Loucy (cell line): ENCODE data around the gene TRPM2.

ENCODE experiments used
- EZH2phosphoT487 ChIP-seq: fragments of 200-600 bp; IDR thresholded peaks from 2 replicates; pipeline ENCODE4 v1.6.1; 2018; ENCODE audit warnings: antibody characterized with exemption, mild to moderate bottlenecking, moderate library complexity, borderline replicate concordance
- TF ChIP-seq, protein P1 (sequence below): fragments of 200-600 bp; sonication (generic); conservative IDR thresholded peaks from 2 replicates; pipeline ENCODE4 v1.5.1; 2014; ENCODE audit warnings: mild to moderate bottlenecking, antibody characterized with exemption, low read length

DNA sequence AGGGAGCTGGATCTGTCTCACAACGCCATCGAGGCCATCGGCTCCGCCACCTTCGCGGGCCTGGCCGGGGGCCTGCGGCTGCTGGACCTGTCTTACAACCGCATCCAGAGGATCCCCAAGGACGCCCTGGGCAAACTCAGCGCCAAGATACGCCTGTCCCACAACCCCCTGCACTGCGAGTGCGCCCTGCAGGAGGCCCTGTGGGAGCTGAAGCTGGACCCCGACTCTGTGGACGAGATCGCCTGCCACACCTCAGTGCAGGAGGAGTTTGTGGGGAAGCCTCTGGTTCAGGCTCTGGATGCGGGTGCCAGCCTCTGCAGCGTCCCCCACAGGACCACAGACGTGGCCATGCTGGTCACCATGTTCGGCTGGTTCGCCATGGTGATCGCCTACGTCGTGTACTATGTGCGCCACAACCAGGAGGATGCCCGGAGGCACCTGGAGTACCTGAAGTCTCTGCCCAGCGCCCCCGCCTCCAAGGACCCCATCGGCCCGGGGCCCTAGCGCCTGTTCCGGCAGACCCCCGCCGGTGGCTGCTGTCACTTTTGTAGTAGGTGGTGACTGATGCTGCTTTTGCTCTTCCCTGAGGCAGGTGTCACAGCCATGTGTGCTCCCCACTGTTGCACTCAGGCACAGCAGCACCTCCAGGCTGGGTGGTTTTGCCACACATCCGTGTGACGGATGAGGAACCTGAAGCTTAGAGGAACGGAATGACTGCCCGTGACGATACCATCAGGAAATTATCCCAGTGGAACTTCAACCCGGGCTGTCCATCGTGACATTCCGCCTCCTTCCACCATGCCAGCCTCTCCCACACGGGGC, 103.7 kb downstream of the TRPM2 start:
- TF ChIP-seq, protein P1, sequence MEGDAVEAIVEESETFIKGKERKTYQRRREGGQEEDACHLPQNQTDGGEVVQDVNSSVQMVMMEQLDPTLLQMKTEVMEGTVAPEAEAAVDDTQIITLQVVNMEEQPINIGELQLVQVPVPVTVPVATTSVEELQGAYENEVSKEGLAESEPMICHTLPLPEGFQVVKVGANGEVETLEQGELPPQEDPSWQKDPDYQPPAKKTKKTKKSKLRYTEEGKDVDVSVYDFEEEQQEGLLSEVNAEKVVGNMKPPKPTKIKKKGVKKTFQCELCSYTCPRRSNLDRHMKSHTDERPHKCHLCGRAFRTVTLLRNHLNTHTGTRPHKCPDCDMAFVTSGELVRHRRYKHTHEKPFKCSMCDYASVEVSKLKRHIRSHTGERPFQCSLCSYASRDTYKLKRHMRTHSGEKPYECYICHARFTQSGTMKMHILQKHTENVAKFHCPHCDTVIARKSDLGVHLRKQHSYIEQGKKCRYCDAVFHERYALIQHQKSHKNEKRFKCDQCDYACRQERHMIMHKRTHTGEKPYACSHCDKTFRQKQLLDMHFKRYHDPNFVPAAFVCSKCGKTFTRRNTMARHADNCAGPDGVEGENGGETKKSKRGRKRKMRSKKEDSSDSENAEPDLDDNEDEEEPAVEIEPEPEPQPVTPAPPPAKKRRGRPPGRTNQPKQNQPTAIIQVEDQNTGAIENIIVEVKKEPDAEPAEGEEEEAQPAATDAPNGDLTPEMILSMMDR: no peak
- no peak for TF ChIP-seq EZH2phosphoT487
